ENCODE data around the gene MMP23B.

- TF ChIP-seq CTCF (IDR thresholded peaks at IDR 0.05) (no peak), EP300 (IDR thresholded peaks at IDR 0.05) (no peak), POLR2AphosphoS5 (IDR thresholded peaks at IDR 0.05) (no peak), POLR2A (IDR thresholded peaks at IDR 0.05) (no peak)
Observed at GRCh38 chr1:1602968-1603506, 28.9 kb upstream of the MMP23B start.

Data from gastroesophageal sphincter (tissue), 3 donors.